KMS-11 (cell line): ENCODE measurements around the gene SPRING1.

Experiments
- H2AFZ ChIP-seq: fragments of 200-600 bp; sonication (generic); 2 replicates; pipeline ENCODE4 v1.6.1; 2016; ENCODE audit warnings: antibody characterized with exemption, mixed run types, low read depth
- H3K27ac ChIP-seq: fragments of 200-600 bp; sonication (generic); 2 replicates; pipeline ENCODE4 v1.6.1; 2016; ENCODE audit warnings: mild to moderate bottlenecking, mixed run types
- H3K27me3 ChIP-seq: fragments of 200-600 bp; sonication (generic); 2 replicates; pipeline ENCODE4 v1.6.1; 2017; ENCODE audit warnings: mild to moderate bottlenecking, low read depth, mixed run types, moderate library complexity; ENCODE audit not compliant: insufficient read depth
- H3K36me3 ChIP-seq: fragments of 200-600 bp; sonication (generic); 2 replicates; pipeline ENCODE4 v1.6.1; 2017; ENCODE audit warnings: mild to moderate bottlenecking, mixed run types; ENCODE audit not compliant: insufficient read depth
- H3K4me1 ChIP-seq: fragments of 200-600 bp; sonication (generic); 2 replicates; pipeline ENCODE4 v1.6.1; 2016; ENCODE audit warnings: mild to moderate bottlenecking, low read depth, mixed run types; ENCODE audit not compliant: poor library complexity, severe bottlenecking
- H3K4me2 ChIP-seq: fragments of 200-600 bp; sonication (generic); 2 replicates; pipeline ENCODE4 v1.7.0; 2016; ENCODE audit warnings: mild to moderate bottlenecking, mixed run types
- H3K4me3 ChIP-seq: fragments of 200-600 bp; sonication (generic); IDR thresholded peaks from 2 replicates; pipeline ENCODE4 v1.6.1; 2017; ENCODE audit warnings: low read depth, low read length, mixed read lengths; ENCODE audit not compliant: insufficient read depth
- H3K79me2 ChIP-seq: fragments of 200-600 bp; sonication (generic); 2 replicates; pipeline ENCODE4 v1.6.1; 2016; ENCODE audit warnings: low read depth, mixed run types; ENCODE audit not compliant: insufficient read depth
- H3K9ac ChIP-seq: fragments of 200-600 bp; sonication (generic); 2 replicates; pipeline ENCODE4 v1.6.1; 2016; ENCODE audit warnings: mild to moderate bottlenecking, mixed run types
- H4K20me1 ChIP-seq: fragments of 200-600 bp; sonication (generic); 2 replicates; pipeline ENCODE4 v1.6.1; 2016; ENCODE audit warnings: mild to moderate bottlenecking, mixed run types; ENCODE audit not compliant: insufficient read depth
- TF ChIP-seq, protein P1 (sequence below): fragments of 200-600 bp; sonication (generic); conservative IDR thresholded peaks from 2 replicates; pipeline ENCODE4 v1.6.1; 2017; ENCODE audit warnings: low read depth, mild to moderate bottlenecking, antibody characterized with exemption, low read length, moderate library complexity, mixed read lengths

The SPRING1 gene

DNA sequence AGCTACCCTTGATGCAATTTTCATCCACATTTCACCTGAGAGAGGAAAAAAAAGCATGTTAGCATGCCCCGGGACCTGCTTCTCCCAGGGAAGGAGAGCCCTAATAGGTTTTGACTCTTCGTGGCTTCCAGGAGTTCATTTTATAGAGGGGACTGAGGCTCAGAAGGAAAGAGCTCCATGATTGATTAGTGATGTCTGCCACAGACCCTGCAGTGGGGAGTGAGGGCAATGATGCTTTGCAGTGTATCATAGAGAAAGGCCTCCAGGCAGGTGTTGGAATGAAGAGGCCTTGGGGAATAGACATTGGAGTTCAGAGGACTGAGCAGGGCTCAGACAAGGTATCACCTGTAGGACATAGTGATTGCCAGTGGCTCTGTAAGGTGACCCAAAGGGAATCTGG, 41.7 kb upstream of the SPRING1 start:
- Histone ChIP-seq H3K27me3 (no peaks in the 10 kb centered on the region), H3K36me3 (no peaks in the 10 kb centered on the region)
- TF ChIP-seq, protein P1, sequence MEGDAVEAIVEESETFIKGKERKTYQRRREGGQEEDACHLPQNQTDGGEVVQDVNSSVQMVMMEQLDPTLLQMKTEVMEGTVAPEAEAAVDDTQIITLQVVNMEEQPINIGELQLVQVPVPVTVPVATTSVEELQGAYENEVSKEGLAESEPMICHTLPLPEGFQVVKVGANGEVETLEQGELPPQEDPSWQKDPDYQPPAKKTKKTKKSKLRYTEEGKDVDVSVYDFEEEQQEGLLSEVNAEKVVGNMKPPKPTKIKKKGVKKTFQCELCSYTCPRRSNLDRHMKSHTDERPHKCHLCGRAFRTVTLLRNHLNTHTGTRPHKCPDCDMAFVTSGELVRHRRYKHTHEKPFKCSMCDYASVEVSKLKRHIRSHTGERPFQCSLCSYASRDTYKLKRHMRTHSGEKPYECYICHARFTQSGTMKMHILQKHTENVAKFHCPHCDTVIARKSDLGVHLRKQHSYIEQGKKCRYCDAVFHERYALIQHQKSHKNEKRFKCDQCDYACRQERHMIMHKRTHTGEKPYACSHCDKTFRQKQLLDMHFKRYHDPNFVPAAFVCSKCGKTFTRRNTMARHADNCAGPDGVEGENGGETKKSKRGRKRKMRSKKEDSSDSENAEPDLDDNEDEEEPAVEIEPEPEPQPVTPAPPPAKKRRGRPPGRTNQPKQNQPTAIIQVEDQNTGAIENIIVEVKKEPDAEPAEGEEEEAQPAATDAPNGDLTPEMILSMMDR: no peak

DNA sequence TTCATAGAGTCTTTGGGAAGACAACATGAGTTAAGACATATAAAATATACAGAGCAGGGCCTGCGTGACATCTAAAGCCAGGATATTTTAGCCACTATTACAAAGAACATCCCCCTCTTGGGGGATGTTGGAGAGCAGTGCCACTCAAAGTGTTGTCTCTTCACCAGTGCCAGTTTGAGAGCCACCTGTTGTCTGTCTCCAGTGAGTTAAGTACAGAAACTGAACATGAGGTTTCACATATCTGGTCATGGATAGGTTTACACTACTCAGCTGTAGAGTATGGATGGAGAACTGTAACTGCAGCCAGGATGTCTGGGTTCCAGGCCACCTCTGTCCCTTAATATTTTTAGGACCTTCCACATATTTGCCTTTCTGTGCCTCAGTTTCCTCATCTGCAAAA, 39.4 kb upstream of the SPRING1 start:
- H3K36me3 ChIP-seq: no peaks in the 10 kb centered on the region
- no peak overlapping the region for H3K4me2 ChIP-seq
- no peak overlapping the region for H2AFZ ChIP-seq
- no peak overlapping the region for H3K4me3 ChIP-seq
- TF ChIP-seq, protein P1: no peak
- H3K4me1 ChIP-seq: peaks cover 4% of the 10 kb centered on the region
- H3K79me2 ChIP-seq: no peaks in the 10 kb centered on the region
- H4K20me1 ChIP-seq: no peaks in the 10 kb centered on the region
- H3K9ac ChIP-seq: no peak overlapping the region
- H3K27ac ChIP-seq: no peak overlapping the region
- H3K27me3 ChIP-seq: no peaks in the 10 kb centered on the region

More for the DNA sequence above, 41.7 kb upstream of the SPRING1 start:
- no peak overlapping the region for H3K4me2 ChIP-seq
- no peak overlapping the region for H3K9ac ChIP-seq
- H3K79me2 ChIP-seq: no peaks in the 10 kb centered on the region
- no peak overlapping the region for H3K4me3 ChIP-seq
- peaks cover 4% of the 10 kb centered on the region for H3K4me1 ChIP-seq
- H2AFZ ChIP-seq: no peak overlapping the region
- no peaks in the 10 kb centered on the region for H4K20me1 ChIP-seq
- no peak overlapping the region for H3K27ac ChIP-seq

DNA sequence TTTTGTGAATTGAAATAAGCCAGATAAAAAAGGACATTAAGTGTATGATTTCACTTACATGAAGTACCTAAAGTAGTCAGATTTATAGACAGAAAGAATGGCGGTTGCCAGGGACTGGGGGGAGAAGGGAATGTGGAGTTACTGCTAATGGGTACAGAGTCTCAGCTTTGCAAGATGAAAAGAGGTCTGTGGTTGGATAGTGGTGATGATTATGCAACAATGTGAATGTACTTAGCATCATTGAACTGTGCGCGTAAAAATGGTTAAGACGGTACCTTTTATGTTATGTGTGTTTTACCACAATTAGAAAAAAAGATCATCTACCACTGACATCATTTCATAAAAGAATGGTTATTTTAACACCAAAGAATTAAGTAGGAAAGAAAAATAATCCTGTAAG, 36.2 kb upstream of the SPRING1 start:
- Histone ChIP-seq H4K20me1 (no peaks in the 10 kb centered on the region), H3K4me2 (no peak overlapping the region), H3K27me3 (no peaks in the 10 kb centered on the region), H3K79me2 (no peaks in the 10 kb centered on the region), H3K9ac (no peak overlapping the region), H3K4me3 (no peak overlapping the region), H3K4me1 (peaks cover 4% of the 10 kb centered on the region), H3K36me3 (no peaks in the 10 kb centered on the region), H3K27ac (no peak overlapping the region), H2AFZ (no peak overlapping the region)
- TF ChIP-seq, protein P1: no peak

DNA sequence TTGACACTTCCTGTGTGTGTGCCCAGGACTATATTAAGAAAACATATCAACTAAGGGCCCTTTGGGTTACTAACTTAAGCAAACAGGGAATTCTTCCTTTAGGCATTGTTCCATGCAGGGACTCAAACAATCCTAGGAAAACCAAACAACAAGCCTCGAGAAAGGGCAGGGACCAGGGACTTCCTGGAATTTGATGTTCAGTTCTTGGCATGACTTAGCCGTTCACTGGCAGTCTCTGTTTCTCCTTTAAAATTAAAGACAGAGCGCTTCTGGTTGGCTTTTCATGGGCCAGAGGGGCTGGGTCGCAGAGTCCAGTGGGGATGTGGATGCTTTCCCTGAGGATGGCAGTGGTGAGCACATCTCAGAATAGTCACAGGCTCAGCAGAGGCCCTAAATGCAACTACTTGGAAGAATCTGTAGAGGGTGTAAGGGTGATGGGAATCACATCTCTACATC, 35.4 kb upstream of the SPRING1 start:
- no peaks in the 10 kb centered on the region for H3K27me3 ChIP-seq
- no peaks in the 10 kb centered on the region for H3K79me2 ChIP-seq
- peaks cover 4% of the 10 kb centered on the region for H3K4me1 ChIP-seq
- no peaks in the 10 kb centered on the region for H4K20me1 ChIP-seq
- H3K36me3 ChIP-seq: no peaks in the 10 kb centered on the region
- H3K4me3 ChIP-seq: no peak overlapping the region
- no peak overlapping the region for H3K9ac ChIP-seq
- TF ChIP-seq, protein P1: no peak
- H2AFZ ChIP-seq: no peak overlapping the region
- no peak overlapping the region for H3K27ac ChIP-seq
- H3K4me2 ChIP-seq: no peak overlapping the region
